Measurements from ENCODE around the gene ZNF141. TPM values are rescaled to one million over a fixed set of nuclear protein-coding genes. Genes with fewer than 3 reads are reported as not detected.
"Not testable (repeated sequence)": the region's sequence is repeated elsewhere in the genome, so short reads cannot be mapped to it uniquely, and the experiment has no call there.

ZNF141 gene
- total and polyA plus RNA-seq, 10 of the 15 experiments (the other 5 are each of a cell fraction or from before 2014, with no cell fraction given): 3.9 to 25.2 (median 10.6) TPM

- TF ChIP-seq MYC (IDR thresholded peaks at IDR 0.05; ENCODE audit: insufficient read depth, insufficient read length, insufficient replicate concordance, low read length, severe bottlenecking): no peak
Observed at GRCh38 chr4:404006-404405, 66.4 kb downstream of the ZNF141 start (continued).

- H3K9me3 ChIP-seq (replicated peaks; ENCODE audit: control insufficient read depth, insufficient read depth, low read length); in situ Hi-C loops (cut with MboI); BruUV-seq (replicated peaks); H3K79me2 ChIP-seq (ENCODE audit: control insufficient read depth, insufficient read depth, low read length); FAIRE-seq; CTCF ChIA-PET; SMC1A ChIA-PET (ENCODE audit: uncharacterized antibody, unreplicated experiment); H3K27me3 ChIP-seq (replicated peaks in 1 of 2; ENCODE audit: control insufficient read depth in 2 of 2, insufficient read depth in 2 of 2, low read length in 1 of 2); H4K20me1 ChIP-seq (ENCODE audit: control insufficient read depth, insufficient read depth); RAD21 ChIA-PET (ENCODE audit: unreplicated experiment); POLR2A ChIA-PET; H3K4me3 ChIP-seq; H3K4me2 ChIP-seq (ENCODE audit: control insufficient read depth, insufficient read depth); ATAC-seq; H3K27ac ChIP-seq (ENCODE audit: control insufficient read depth, insufficient read depth); H3K4me1 ChIP-seq (ENCODE audit: control insufficient read depth, insufficient read depth, low read length); H3K9ac ChIP-seq (ENCODE audit: control insufficient read depth, insufficient read depth, low read length); H2AFZ ChIP-seq (ENCODE audit: control insufficient read depth, low read depth, low read length); H3K36me3 ChIP-seq (ENCODE audit: control insufficient read depth in 2 of 2, insufficient read depth in 2 of 2, low read length in 1 of 2); intact Hi-C loops (cut with micrococcal nuclease; ENCODE audit: unreplicated experiment); DNase-seq (ENCODE audit: low read depth, low spot score): not testable (repeated sequence)
- WGBS (ENCODE audit: insufficient coverage, insufficient replicate concordance, low lambda C conversion rate, missing lambda C conversion rate): 52% methylated on average over 6 of the region's 6 CpGs
Observed at GRCh38 chr4:408321-408720, 70.7 kb downstream of the ZNF141 start.

GRCh38 chr4:422587-422986, 85.0 kb downstream of the ZNF141 start:
- in situ Hi-C loops (cut with MboI) (no loop called here), intact Hi-C loops (cut with micrococcal nuclease; ENCODE audit: unreplicated experiment) (no loop called here)
- H3K9me3 ChIP-seq (replicated peaks; ENCODE audit: control insufficient read depth, insufficient read depth, low read length): peaks cover 9% of the 10 kb centered on the region
- WGBS (ENCODE audit: insufficient coverage, insufficient replicate concordance, low lambda C conversion rate, missing lambda C conversion rate): 83% methylated on average over 2 of the region's 2 CpGs
- H3K4me3 ChIP-seq: no peak overlapping the region
- no peaks in the 10 kb centered on the region for H3K4me1 ChIP-seq (ENCODE audit: control insufficient read depth, insufficient read depth, low read length)
- no peak overlapping the region for H3K27ac ChIP-seq (ENCODE audit: control insufficient read depth, insufficient read depth)
- ChIA-PET POLR2A (no interaction called here), SMC1A (ENCODE audit: uncharacterized antibody, unreplicated experiment) (no interaction called here), CTCF (no interaction called here), RAD21 (ENCODE audit: unreplicated experiment) (no interaction called here)
- FAIRE-seq: no peak
- H3K79me2 ChIP-seq (ENCODE audit: control insufficient read depth, insufficient read depth, low read length): no peaks in the 10 kb centered on the region
- no peak overlapping the region for H2AFZ ChIP-seq (ENCODE audit: control insufficient read depth, low read depth, low read length)
- H3K27me3 ChIP-seq (replicated peaks in 1 of 2; ENCODE audit: control insufficient read depth in 2 of 2, insufficient read depth in 2 of 2, low read length in 1 of 2): no peaks in the 10 kb centered on the region
- no peaks in the 10 kb centered on the region for H4K20me1 ChIP-seq (ENCODE audit: control insufficient read depth, insufficient read depth)
- no TSS peak for BruUV-seq (replicated peaks)
- H3K9ac ChIP-seq (ENCODE audit: control insufficient read depth, insufficient read depth, low read length): no peak overlapping the region
- TF ChIP-seq YY1 (IDR thresholded peaks at IDR 0.05; ENCODE audit: low read depth, low read length): no peak
- no peak for TF ChIP-seq BHLHE40 (IDR thresholded peaks at IDR 0.05; ENCODE audit: borderline replicate concordance in 1 of 2, low read depth in 2 of 2, low read length in 1 of 2)
- no peak for TF ChIP-seq IRF3 (IDR thresholded peaks at IDR 0.05)
- ATAC-seq: no peak
- no peak for DNase-seq (ENCODE audit: low read depth, low spot score)
- no peak overlapping the region for H3K4me2 ChIP-seq (ENCODE audit: control insufficient read depth, insufficient read depth)
- H3K36me3 ChIP-seq (ENCODE audit: control insufficient read depth in 2 of 2, insufficient read depth in 2 of 2, low read length in 1 of 2): no peaks in the 10 kb centered on the region

MicroRNA genes within 50 kb of the gene (microRNA counts, 767-probe panel; counts per million panel counts)
- microRNA hsa-miR-571: 55.3 counts per million

Small RNAs within 50 kb of the gene (microRNA-seq; reads per million reads assigned to microRNA genes)
- not detected for gene MIR571

Small RNAs within 50 kb of the gene (small RNA-seq; reads per million reads assigned to genes)
- not detected for gene AC079140.2
- gene MIR571: not detected
- not detected for gene ZNF519P4

Other genes with a start within 250 kb of the ZNF141 start
- 5.4 and 7.7 TPM in 2 replicates for gene ZNF718, start 213.3 kb upstream of the ZNF141 start, total RNA-seq (2014; rRNA removed)
- 7.0 and 7.6 TPM in 2 replicates for gene ZNF718, start 213.3 kb upstream of the ZNF141 start, total RNA-seq (2014; rRNA removed; fragmentation: Illumina TruSeq; extraction: Trizol)
- 5.2 and 5.3 TPM in 2 replicates for gene ZNF718, start 213.3 kb upstream of the ZNF141 start, total RNA-seq (2021)
- 3.6 and 4.6 TPM in 2 replicates for gene ZNF718, start 213.3 kb upstream of the ZNF141 start, polyA plus RNA-seq (2011; rRNA removed)
- 3.4 and 5.0 TPM in 2 replicates for gene ZNF718, start 213.3 kb upstream of the ZNF141 start, polyA plus RNA-seq (2014; fragmentation: Illumina TruSeq; extraction: Trizol)
- 1 to 10 TPM; 1.1 to 1.7 TPM for gene ZNF718, start 213.3 kb upstream of the ZNF141 start, polyA plus RNA-seq (2014; fragmentation: Nextera tagmentation; extraction: Ambion mirVana)
- 2.9 and 3.4 TPM in 2 replicates for gene ZNF718, start 213.3 kb upstream of the ZNF141 start, polyA plus RNA-seq (2014; rRNA removed)
- gene ZNF718, start 213.3 kb upstream of the ZNF141 start, polyA plus RNA-seq (2016; fragmentation: Nextera tagmentation; extraction: Ambion mirVana): 1 to 10 TPM; 4.3 to 4.5 TPM
- not detected in 2 replicates for gene ZNF732, start 32.3 kb upstream of the ZNF141 start, total RNA-seq (2014; rRNA removed)
- gene ZNF732, start 32.3 kb upstream of the ZNF141 start, total RNA-seq (2014; rRNA removed; fragmentation: Illumina TruSeq; extraction: Trizol): not detected in 2 replicates
- not detected in 2 replicates for gene ZNF732, start 32.3 kb upstream of the ZNF141 start, total RNA-seq (2021)
- not detected in 2 replicates for gene ZNF732, start 32.3 kb upstream of the ZNF141 start, polyA plus RNA-seq (2011; rRNA removed)
- not detected in 2 replicates for gene ZNF732, start 32.3 kb upstream of the ZNF141 start, polyA plus RNA-seq (2014; fragmentation: Illumina TruSeq; extraction: Trizol)
- not detected for gene ZNF732, start 32.3 kb upstream of the ZNF141 start, polyA plus RNA-seq (2014; fragmentation: Nextera tagmentation; extraction: Ambion mirVana)
- not detected in 2 replicates for gene ZNF732, start 32.3 kb upstream of the ZNF141 start, polyA plus RNA-seq (2014; rRNA removed)
- gene ZNF732, start 32.3 kb upstream of the ZNF141 start, polyA plus RNA-seq (2016; fragmentation: Nextera tagmentation; extraction: Ambion mirVana): not detected
- 21.1 and 31.4 TPM in 2 replicates for gene ZNF721, start 161.3 kb downstream of the ZNF141 start, total RNA-seq (2014; rRNA removed)
- gene ZNF721, start 161.3 kb downstream of the ZNF141 start, total RNA-seq (2014; rRNA removed; fragmentation: Illumina TruSeq; extraction: Trizol): 31.5 and 32.4 TPM in 2 replicates
- gene ZNF721, start 161.3 kb downstream of the ZNF141 start, total RNA-seq (2021): 19.0 and 21.6 TPM in 2 replicates
- 23.0 and 34.1 TPM in 2 replicates for gene ZNF721, start 161.3 kb downstream of the ZNF141 start, polyA plus RNA-seq (2011; rRNA removed)
- gene ZNF721, start 161.3 kb downstream of the ZNF141 start, polyA plus RNA-seq (2014; fragmentation: Illumina TruSeq; extraction: Trizol): 27.8 and 38.2 TPM in 2 replicates
- 10 to 100 TPM; 23.0 to 29.5 TPM for gene ZNF721, start 161.3 kb downstream of the ZNF141 start, polyA plus RNA-seq (2014; fragmentation: Nextera tagmentation; extraction: Ambion mirVana)
- 20.2 and 22.4 TPM in 2 replicates for gene ZNF721, start 161.3 kb downstream of the ZNF141 start, polyA plus RNA-seq (2014; rRNA removed)
- 10 to 100 TPM; 24.8 to 27.2 TPM for gene ZNF721, start 161.3 kb downstream of the ZNF141 start, polyA plus RNA-seq (2016; fragmentation: Nextera tagmentation; extraction: Ambion mirVana)
- gene PIGG, start 161.4 kb downstream of the ZNF141 start, total RNA-seq (2014; rRNA removed): 33.2 and 34.9 TPM in 2 replicates
- gene PIGG, start 161.4 kb downstream of the ZNF141 start, total RNA-seq (2014; rRNA removed; fragmentation: Illumina TruSeq; extraction: Trizol): 19.9 and 20.1 TPM in 2 replicates
- 36.1 and 38.4 TPM in 2 replicates for gene PIGG, start 161.4 kb downstream of the ZNF141 start, total RNA-seq (2021)
- gene PIGG, start 161.4 kb downstream of the ZNF141 start, polyA plus RNA-seq (2011; rRNA removed): 55.5 and 64.3 TPM in 2 replicates
- 17.3 and 21.6 TPM in 2 replicates for gene PIGG, start 161.4 kb downstream of the ZNF141 start, polyA plus RNA-seq (2014; fragmentation: Illumina TruSeq; extraction: Trizol)
- 10 to 100 TPM in 1 of 2 experiments, 1 to 10 TPM in 1; 8.0 to 18.0 TPM for gene PIGG, start 161.4 kb downstream of the ZNF141 start, polyA plus RNA-seq (2014; fragmentation: Nextera tagmentation; extraction: Ambion mirVana)
- gene PIGG, start 161.4 kb downstream of the ZNF141 start, polyA plus RNA-seq (2014; rRNA removed): 36.4 and 38.2 TPM in 2 replicates
- 10 to 100 TPM; 34.0 to 35.7 TPM for gene PIGG, start 161.4 kb downstream of the ZNF141 start, polyA plus RNA-seq (2016; fragmentation: Nextera tagmentation; extraction: Ambion mirVana)
- gene TMEM271, start 238.5 kb downstream of the ZNF141 start, total RNA-seq (2014; rRNA removed): not detected in 2 replicates
- not detected in 2 replicates for gene TMEM271, start 238.5 kb downstream of the ZNF141 start, total RNA-seq (2014; rRNA removed; fragmentation: Illumina TruSeq; extraction: Trizol)
- not detected in 2 replicates for gene TMEM271, start 238.5 kb downstream of the ZNF141 start, total RNA-seq (2021)
- not detected in 2 replicates for gene TMEM271, start 238.5 kb downstream of the ZNF141 start, polyA plus RNA-seq (2011; rRNA removed)
- gene TMEM271, start 238.5 kb downstream of the ZNF141 start, polyA plus RNA-seq (2014; fragmentation: Illumina TruSeq; extraction: Trizol): not detected in 2 replicates
- gene TMEM271, start 238.5 kb downstream of the ZNF141 start, polyA plus RNA-seq (2014; fragmentation: Nextera tagmentation; extraction: Ambion mirVana): not detected
- not detected in 2 replicates for gene TMEM271, start 238.5 kb downstream of the ZNF141 start, polyA plus RNA-seq (2014; rRNA removed)
- gene TMEM271, start 238.5 kb downstream of the ZNF141 start, polyA plus RNA-seq (2016; fragmentation: Nextera tagmentation; extraction: Ambion mirVana): not detected